A375 (cell line): ENCODE results near the gene GPR37L1. TPM values are rescaled to one million over a fixed set of nuclear protein-coding genes. Genes with fewer than 3 reads are reported as not detected.

Experiments used
- small RNA-seq: library from RNA; depleted of rRNA; stranded (forward); fragments of <200 nt; gene quantifications from one replicate; pipeline ENCODE3, GENCODE V24; 2014
- total RNA-seq: library from RNA; depleted of rRNA; stranded (reverse); fragments of >200 nt; shearing (Covaris generic); gene quantifications from 2 replicates; pipeline ENCODE4 v1.2.3, GENCODE V29; 2014; rRNA removed

GPR37L1 gene, protein sequence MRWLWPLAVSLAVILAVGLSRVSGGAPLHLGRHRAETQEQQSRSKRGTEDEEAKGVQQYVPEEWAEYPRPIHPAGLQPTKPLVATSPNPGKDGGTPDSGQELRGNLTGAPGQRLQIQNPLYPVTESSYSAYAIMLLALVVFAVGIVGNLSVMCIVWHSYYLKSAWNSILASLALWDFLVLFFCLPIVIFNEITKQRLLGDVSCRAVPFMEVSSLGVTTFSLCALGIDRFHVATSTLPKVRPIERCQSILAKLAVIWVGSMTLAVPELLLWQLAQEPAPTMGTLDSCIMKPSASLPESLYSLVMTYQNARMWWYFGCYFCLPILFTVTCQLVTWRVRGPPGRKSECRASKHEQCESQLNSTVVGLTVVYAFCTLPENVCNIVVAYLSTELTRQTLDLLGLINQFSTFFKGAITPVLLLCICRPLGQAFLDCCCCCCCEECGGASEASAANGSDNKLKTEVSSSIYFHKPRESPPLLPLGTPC
- total RNA-seq, result not detected in 2 replicates

DNA sequence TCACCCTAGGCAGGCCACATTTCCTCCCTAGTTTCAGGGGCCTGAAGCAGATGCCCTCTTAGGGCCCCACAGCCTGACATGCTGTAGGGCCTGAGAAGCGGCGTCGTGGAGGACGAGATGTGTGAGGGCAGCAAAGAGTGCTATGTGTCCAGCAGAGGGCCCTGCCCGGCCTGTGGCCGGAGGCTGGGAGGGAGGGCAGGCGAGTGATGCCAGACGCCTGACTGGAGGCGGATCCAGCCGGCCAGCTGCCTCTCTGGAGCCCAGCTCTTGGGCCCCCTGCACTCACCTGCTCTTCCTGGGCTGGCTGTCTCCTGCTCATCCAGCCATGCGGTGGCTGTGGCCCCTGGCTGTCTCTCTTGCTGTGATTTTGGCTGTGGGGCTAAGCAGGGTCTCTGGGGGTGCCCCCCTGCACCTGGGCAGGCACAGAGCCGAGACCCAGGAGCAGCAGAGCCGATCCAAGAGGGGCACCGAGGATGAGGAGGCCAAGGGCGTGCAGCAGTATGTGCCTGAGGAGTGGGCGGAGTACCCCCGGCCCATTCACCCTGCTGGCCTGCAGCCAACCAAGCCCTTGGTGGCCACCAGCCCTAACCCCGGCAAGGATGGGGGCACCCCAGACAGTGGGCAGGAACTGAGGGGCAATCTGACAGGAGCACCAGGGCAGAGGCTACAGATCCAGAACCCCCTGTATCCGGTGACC, at the start of gene GPR37L1:
GPR37L1 (plus strand) TSS at position 279 of the 697 bp plus-strand sequence; CDS start at position 326, 47 bp downstream.

DNA sequence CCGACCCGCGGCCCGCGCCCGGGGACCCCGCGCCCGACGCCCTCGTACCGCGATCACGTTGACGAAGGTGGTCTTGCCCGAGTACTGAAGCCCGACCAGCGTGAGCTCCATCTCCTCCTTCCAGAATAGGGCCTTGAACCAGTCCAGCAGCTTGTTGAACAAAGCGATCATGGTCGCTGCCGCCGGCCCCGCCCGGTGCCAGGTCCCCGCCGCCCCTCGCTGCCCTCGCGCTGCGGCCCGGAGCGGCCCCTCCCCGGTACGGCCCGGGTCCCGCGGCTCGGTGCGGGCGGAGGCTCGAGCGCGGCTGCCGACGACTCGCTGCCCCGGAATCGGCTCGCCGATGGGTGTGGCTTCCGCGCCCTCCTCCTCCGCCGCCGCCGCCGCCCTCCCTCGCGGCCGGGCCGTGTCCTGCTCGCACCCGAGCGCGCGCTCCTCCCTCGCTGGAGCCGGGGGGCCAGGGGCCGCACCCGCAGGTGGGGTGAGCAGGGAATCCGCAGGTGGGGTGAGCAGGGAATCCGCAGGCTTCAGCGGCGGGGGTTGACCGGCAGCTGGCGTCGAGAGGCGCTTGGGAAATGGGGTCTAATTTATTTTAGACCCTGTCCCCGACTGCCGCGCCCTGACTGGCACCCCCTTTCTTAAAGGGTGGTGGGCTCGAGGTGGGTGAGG, 21.8 kb downstream of the GPR37L1 start, which contains the start of gene ARL8A:
ARL8A (minus strand) TSS at position 336 of the 666 bp plus-strand sequence; CDS start at position 171, 165 bp downstream.

DNA sequence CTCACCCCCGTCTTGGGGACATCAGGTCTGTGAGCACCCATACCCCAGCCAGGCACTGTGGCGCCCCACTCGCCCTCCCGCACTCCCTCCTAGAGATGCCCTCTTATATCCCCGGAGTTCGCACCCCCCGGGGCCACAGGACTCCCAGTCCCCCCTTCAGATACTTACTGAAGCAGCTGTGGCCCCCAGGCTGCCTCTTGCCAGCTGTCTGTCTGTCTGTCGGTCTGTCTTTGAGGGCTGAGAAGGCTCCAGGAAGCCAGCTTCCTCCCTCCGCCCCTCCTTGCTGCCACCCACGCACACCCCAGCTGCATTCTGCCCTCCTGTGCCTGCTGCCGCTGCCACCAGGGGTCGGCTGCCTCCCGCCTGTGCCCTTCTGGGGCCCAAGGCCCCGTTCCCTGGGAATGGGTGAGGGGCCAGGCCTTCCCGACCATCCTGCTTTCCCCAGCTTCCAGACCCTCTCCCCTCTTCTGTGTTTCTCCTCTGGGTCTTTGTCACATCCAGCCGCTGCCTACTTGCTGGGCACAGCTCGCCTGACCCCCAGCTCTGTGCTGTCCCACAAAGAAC, 37.7 kb downstream of the GPR37L1 start, which contains the start of gene PTPN7:
PTPN7 (minus strand) TSS at position 226 of the 564 bp plus-strand sequence. CDS start 1,200 bp downstream, outside the sequence.

Small RNAs within 50 kb of the gene (small RNA-seq; reads per million reads assigned to genes)
- not detected for gene CRIP1P3

Other genes with a start within 250 kb of the GPR37L1 start
- 36.1 and 49.3 TPM in 2 replicates for gene SHISA4, start 234.0 kb upstream of the GPR37L1 start, total RNA-seq
- 0.19 TPM in 1 of 2 replicates, not detected in the other for gene LMOD1, start 176.4 kb upstream of the GPR37L1 start, total RNA-seq
- 60.7 and 71.3 TPM in 2 replicates for gene TIMM17A, start 167.4 kb upstream of the GPR37L1 start, total RNA-seq
- 91.6 and 98.5 TPM in 2 replicates for gene RNPEP, start 140.3 kb upstream of the GPR37L1 start, total RNA-seq
- 1.1 and 1.7 TPM in 2 replicates for gene ELF3, start 112.3 kb upstream of the GPR37L1 start, total RNA-seq
- gene ARL8A, start 21.8 kb downstream of the GPR37L1 start, total RNA-seq, result 20.6 and 28.1 TPM in 2 replicates
- gene PTPN7, start 37.7 kb downstream of the GPR37L1 start, total RNA-seq, result not detected in 2 replicates
- gene LGR6, start 70.9 kb downstream of the GPR37L1 start, total RNA-seq, result 0.23 TPM in 1 of 2 replicates, not detected in the other
- gene UBE2T, start 219.0 kb downstream of the GPR37L1 start, total RNA-seq, result 93.1 and 94.6 TPM in 2 replicates
- 12.4 and 18.7 TPM in 2 replicates for gene PPP1R12B, start 225.8 kb downstream of the GPR37L1 start, total RNA-seq